ENCODE measurements around the gene INSRR. TPM values are rescaled to one million over a fixed set of nuclear protein-coding genes. Genes with fewer than 3 reads are reported as not detected.

The INSRR gene
- total RNA-seq, 1 donor from 2014 or later, result 6.9 TPM

DNA sequence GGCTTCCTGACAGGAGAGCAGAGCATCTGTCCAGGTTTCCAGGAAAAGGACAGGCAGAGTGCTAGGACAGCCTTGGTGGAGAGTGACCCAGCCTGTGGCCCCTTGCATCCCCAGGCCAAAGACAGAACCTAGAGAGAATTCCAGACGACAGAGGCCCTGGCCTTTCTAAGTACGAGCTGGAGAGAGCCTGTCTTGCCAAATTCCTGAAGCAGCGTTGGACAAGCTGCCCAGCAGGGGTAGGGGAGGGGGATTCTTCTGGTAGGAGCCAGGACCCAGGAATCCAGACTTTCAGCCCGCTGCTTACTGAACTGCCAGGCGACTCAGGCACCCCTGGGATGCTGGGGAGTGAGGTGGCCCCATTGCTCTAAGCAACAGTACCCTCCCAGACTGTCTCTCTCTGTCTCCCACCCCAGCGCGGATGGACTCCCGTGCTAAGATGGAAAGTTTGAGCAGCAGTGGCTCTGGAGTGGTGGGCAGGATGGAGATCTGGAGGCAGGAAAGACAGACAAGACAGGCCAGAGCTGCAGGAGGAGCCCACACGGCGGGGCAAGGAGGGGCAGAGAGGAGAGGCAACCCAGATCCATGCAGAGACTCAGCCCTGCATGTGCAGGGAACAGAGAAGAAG, 25.8 kb upstream of the INSRR start:
- Mint-ChIP-seq H3K4me3 (ENCODE audit: unreplicated experiment) (peak overlapping the region; percentile 2), H3K27ac (ENCODE audit: unreplicated experiment) (peak overlapping the region; percentile 0), H3K4me1 (ENCODE audit: low read depth, unreplicated experiment) (peaks cover 71% of the 10 kb centered on the region), H3K27me3 (ENCODE audit: unreplicated experiment) (peaks cover 27% of the 10 kb centered on the region), H3K9me3 (ENCODE audit: unreplicated experiment) (peaks cover 12% of the 10 kb centered on the region), H3K36me3 (ENCODE audit: unreplicated experiment) (no peaks in the 10 kb centered on the region)
- TF ChIP-seq, protein P1, sequence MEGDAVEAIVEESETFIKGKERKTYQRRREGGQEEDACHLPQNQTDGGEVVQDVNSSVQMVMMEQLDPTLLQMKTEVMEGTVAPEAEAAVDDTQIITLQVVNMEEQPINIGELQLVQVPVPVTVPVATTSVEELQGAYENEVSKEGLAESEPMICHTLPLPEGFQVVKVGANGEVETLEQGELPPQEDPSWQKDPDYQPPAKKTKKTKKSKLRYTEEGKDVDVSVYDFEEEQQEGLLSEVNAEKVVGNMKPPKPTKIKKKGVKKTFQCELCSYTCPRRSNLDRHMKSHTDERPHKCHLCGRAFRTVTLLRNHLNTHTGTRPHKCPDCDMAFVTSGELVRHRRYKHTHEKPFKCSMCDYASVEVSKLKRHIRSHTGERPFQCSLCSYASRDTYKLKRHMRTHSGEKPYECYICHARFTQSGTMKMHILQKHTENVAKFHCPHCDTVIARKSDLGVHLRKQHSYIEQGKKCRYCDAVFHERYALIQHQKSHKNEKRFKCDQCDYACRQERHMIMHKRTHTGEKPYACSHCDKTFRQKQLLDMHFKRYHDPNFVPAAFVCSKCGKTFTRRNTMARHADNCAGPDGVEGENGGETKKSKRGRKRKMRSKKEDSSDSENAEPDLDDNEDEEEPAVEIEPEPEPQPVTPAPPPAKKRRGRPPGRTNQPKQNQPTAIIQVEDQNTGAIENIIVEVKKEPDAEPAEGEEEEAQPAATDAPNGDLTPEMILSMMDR (IDR thresholded peaks at IDR 0.05; ENCODE audit: partially characterized antibody, unreplicated experiment), result no peak
- no peak for DNase-seq

DNA sequence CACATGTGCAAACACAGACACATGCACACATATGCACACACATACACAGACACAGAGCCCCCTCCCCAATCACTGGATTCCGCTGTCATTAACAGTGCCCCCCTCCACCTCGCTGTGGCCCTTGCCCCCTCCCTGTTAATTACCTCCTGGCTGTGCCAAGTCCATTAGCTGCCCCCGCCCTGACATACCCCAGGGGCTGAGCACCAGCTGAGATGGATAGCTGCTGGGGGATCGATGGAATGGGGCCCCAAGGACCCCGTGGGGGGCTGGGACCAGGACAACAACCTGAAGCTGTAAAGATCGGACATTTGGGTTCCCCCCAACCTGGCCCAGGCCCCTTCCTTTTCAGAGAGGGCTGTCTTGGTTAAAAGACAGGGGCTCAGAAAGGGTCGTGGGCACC, 25.0 kb upstream of the INSRR start:
- Mint-ChIP-seq H3K27me3 (ENCODE audit: unreplicated experiment) (peaks cover 25% of the 10 kb centered on the region), H3K4me1 (ENCODE audit: low read depth, unreplicated experiment) (peaks cover 68% of the 10 kb centered on the region)
- TF ChIP-seq, protein P1 (IDR thresholded peaks at IDR 0.05; ENCODE audit: partially characterized antibody, unreplicated experiment), result no peak

DNA sequence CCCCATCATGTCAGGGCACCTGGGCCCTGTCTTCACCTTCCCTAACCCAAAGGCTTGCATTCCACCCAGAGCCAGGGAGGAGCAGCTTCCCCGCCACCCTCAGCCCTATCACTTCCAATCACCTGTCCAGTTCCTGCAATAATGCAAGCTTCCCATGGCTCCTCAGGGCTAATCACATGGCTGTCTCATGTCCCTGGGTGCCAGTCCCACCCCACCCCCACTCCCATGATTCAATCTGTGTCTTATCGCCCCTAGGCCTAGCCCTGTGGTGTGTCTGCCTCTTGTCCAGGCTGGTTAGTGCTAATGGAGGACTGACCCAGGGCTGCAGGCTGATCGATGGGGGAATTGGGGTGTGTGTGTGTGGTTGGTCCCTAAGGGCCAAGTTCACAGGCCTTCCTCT, 23.6 kb upstream of the INSRR start:
- TF ChIP-seq, protein P1 (IDR thresholded peaks at IDR 0.05; ENCODE audit: partially characterized antibody, unreplicated experiment), result no peak
- Mint-ChIP-seq H3K4me3 (ENCODE audit: unreplicated experiment) (peak overlapping the region; percentile 46), H3K27me3 (ENCODE audit: unreplicated experiment) (peaks cover 32% of the 10 kb centered on the region), H3K27ac (ENCODE audit: unreplicated experiment) (no peak overlapping the region), H3K4me1 (ENCODE audit: low read depth, unreplicated experiment) (peaks cover 75% of the 10 kb centered on the region), H3K36me3 (ENCODE audit: unreplicated experiment) (no peaks in the 10 kb centered on the region), H3K9me3 (ENCODE audit: unreplicated experiment) (peaks cover 9% of the 10 kb centered on the region)
- DNase-seq, result no peak

More for the DNA sequence above, 25.0 kb upstream of the INSRR start:
- Mint-ChIP-seq H3K9me3 (ENCODE audit: unreplicated experiment) (peaks cover 8% of the 10 kb centered on the region), H3K36me3 (ENCODE audit: unreplicated experiment) (no peaks in the 10 kb centered on the region), H3K4me3 (ENCODE audit: unreplicated experiment) (peak overlapping the region; percentile 69), H3K27ac (ENCODE audit: unreplicated experiment) (peak overlapping the region; percentile 59)
- DNase-seq, result no peak

DNA sequence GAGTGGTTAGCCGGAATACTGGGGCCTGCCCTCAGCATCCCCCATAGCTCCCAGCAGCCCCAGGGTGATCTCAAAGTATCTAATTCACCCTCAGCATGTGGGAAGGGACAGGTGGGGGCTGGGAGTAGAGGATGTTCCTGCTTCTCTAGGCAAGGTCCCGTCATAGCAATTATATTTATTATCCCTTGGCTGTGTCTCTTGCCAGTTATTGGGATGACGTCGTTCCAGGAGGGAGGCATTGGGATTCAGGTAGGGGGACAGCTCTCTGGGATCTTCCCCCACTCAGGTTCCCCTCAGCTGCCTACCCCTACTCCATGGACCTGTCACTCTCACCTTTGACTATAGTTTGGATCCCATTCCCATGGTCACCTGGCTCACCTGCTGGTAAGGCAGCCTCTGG, 22.7 kb upstream of the INSRR start:
- Mint-ChIP-seq H3K27me3 (ENCODE audit: unreplicated experiment) (peaks cover 32% of the 10 kb centered on the region), H3K4me3 (ENCODE audit: unreplicated experiment) (no peak overlapping the region), H3K27ac (ENCODE audit: unreplicated experiment) (peak overlapping the region; percentile 40), H3K9me3 (ENCODE audit: unreplicated experiment) (peaks cover 9% of the 10 kb centered on the region), H3K4me1 (ENCODE audit: low read depth, unreplicated experiment) (peaks cover 76% of the 10 kb centered on the region), H3K36me3 (ENCODE audit: unreplicated experiment) (no peaks in the 10 kb centered on the region)
- TF ChIP-seq, protein P1 (IDR thresholded peaks at IDR 0.05; ENCODE audit: partially characterized antibody, unreplicated experiment), result no peak
- DNase-seq, result no peak

DNA sequence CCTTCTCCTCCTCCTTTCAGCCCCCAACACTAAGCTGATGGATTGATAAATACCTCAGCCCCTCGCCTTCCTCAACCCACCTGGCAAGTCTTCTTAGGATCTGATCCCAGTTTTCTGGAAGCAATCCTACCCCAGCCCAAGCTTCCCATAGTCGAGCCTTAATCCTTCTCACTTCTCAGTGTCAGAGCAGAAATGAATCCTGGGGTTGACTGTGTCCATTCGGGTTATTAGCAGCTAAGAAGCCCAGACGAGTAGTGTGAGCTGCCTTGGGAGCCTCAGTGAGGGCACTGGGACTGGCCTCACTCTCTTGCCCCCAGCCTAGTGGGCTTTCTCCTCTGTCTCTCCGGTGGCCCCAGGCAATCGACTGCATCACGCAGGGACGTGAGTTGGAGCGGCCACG, 22.2 kb upstream of the INSRR start:
- peaks cover 28% of the 10 kb centered on the region for H3K27me3 Mint-ChIP-seq (ENCODE audit: unreplicated experiment)
- H3K27ac Mint-ChIP-seq (ENCODE audit: unreplicated experiment), result peak overlapping the region; percentile 62
- H3K36me3 Mint-ChIP-seq (ENCODE audit: unreplicated experiment), result no peaks in the 10 kb centered on the region
- peaks cover 76% of the 10 kb centered on the region for H3K4me1 Mint-ChIP-seq (ENCODE audit: low read depth, unreplicated experiment)
- DNase-seq, result no peak
- TF ChIP-seq, protein P1 (IDR thresholded peaks at IDR 0.05; ENCODE audit: partially characterized antibody, unreplicated experiment), result no peak
- H3K4me3 Mint-ChIP-seq (ENCODE audit: unreplicated experiment), result peak overlapping the region; percentile 44
- peaks cover 5% of the 10 kb centered on the region for H3K9me3 Mint-ChIP-seq (ENCODE audit: unreplicated experiment)
